ENCODE data around the gene CROCC2.

DNA sequence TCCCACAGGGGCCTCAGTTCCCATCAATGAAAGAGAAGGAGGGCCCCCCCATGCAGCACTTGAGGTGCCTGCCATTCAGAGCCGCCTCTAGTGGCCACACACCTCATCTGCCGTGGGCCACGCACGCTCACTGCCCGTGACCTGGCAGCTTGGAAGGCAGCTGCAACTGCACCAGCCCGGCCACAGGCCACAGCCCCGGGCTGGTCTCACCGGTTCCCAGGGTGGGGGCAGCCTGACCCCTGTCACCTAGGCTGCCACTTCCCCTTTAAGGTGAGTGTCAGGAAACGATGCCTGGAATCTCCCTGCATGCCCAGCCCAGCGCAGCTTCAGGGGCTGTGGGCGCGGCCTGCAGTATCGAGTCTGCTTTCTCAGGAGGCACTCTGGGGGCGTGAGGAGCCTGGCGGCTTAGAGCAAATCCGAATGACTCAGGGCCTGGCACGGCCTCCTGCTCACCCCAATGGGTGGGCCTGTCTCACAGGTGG lies 12.7 kb upstream of the CROCC2 start:
- TF ChIP-seq CTCF (IDR thresholded peaks at IDR 0.05) = no peak
- TF ChIP-seq POLR2A (IDR thresholded peaks at IDR 0.05) = no peak

Data from lower leg skin (tissue), 3 donors.